Skeletal muscle satellite cell (primary cell): Measurements from ENCODE around the gene RPIA.
A peak's percentile ranks its signal among the peaks of the same experiment; 100 is the strongest.

Source experiments
- H3K27me3 ChIP-seq: 2 replicates; pipeline ENCODE4 v1.7.0; 2013; ENCODE audit warnings: low read length; ENCODE audit not compliant: control insufficient read depth, insufficient read depth
- H3K36me3 ChIP-seq: 2 replicates; pipeline ENCODE4 v1.7.0; 2013; ENCODE audit warnings: mild to moderate bottlenecking, control low read depth, low read length; ENCODE audit not compliant: insufficient read depth
- H3K4me1 ChIP-seq: 2 replicates; pipeline ENCODE4 v1.7.0; 2013; ENCODE audit warnings: low read length; ENCODE audit not compliant: control insufficient read depth, insufficient read depth
- H3K4me2 ChIP-seq: 2 replicates; pipeline ENCODE4 v1.7.0; 2013; ENCODE audit warnings: mild to moderate bottlenecking, low read length
- H3K4me3 ChIP-seq: 2 replicates; pipeline ENCODE4 v1.7.0; 2013; ENCODE audit warnings: low read length
- H3K9ac ChIP-seq: 2 replicates; pipeline ENCODE4 v1.7.0; 2013; ENCODE audit warnings: mild to moderate bottlenecking, low read depth, low read length, moderate library complexity
- H3K9me3 ChIP-seq: replicated peaks from 2 replicates; pipeline ENCODE4 v1.7.0; 2013; ENCODE audit warnings: mild to moderate bottlenecking, control low read depth, low read length

The RPIA gene

DNA sequence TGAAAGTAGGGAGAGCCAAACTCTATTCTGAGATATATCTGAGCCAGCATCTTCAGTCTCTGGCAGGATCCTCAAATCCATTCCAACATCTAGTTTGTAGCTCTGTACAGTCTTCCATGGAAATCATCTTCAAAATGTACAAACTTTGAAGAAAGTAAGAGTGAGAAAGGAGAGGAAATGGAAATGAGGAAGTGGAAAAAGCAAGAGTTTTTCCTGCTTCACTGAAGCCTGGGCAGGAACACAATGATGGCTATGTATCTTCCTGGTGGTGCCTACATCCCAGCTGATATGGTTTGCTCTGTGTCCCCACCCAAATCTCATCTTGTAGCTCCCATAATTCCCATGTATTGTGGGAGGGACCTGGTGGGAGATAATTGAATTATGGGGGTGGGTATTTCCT is 4.1 kb upstream of the RPIA start:
- Histone ChIP-seq H3K36me3 (no peaks in the 10 kb centered on the region), H3K9me3 (peaks cover 4% of the 10 kb centered on the region), H3K4me3 (no peak overlapping the region), H3K4me2 (no peak overlapping the region), H3K4me1 (peaks cover 4% of the 10 kb centered on the region), H3K27me3 (no peaks in the 10 kb centered on the region), H3K9ac (no peak overlapping the region)

DNA sequence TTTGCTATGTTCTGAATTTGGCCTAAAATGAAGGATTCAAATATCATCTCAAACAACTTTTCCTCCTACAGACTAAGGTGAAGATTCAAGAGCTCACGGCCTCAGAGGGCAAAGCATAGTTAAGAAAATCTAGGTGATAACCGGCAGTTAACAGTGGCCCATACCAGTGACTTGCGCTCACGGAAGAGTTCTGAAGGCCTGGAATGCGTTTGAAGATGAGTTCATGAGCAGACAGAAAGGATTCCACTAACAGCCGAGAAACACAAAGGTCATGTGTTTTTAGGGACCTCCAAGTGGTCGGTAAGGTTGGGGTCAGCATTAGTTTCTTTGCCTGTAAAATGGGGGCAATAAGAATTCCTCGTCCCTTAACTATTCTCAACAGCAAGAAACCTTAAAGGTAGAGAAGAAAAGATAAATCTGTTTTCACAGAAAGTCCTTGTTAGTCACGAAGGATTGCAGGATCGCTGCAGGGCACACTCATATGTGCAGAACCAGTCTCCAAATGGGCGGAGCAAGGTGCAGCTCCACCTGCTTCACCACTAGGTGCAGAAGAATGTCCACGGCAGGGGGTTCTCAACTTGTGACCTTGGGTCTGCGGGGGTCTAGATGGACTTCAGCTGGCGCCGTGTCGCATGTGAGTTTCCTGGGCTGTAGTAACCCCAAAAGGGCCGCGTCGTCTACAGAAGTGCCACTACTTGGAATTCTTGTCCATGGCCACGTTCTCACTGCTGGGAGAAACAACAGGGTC is 708 bp upstream of the RPIA start:
- Histone ChIP-seq H3K9ac (peak overlapping the region; percentile 89), H3K4me3 (peak overlapping the region; percentile 98), H3K4me2 (peak overlapping the region; percentile 99), H3K4me1 (peaks cover 10% of the 10 kb centered on the region), H3K9me3 (no peaks in the 10 kb centered on the region), H3K36me3 (no peaks in the 10 kb centered on the region), H3K27me3 (no peaks in the 10 kb centered on the region)

GRCh38 chr2:88692187-88692586 is 714 bp downstream of the RPIA start:
- Histone ChIP-seq H3K27me3 (no peaks in the 10 kb centered on the region), H3K4me2 (peak overlapping the region; percentile 85), H3K4me3 (peak overlapping the region; percentile 98), H3K4me1 (peaks cover 10% of the 10 kb centered on the region), H3K9ac (peak overlapping the region; percentile 85), H3K36me3 (no peaks in the 10 kb centered on the region), H3K9me3 (no peaks in the 10 kb centered on the region)

DNA sequence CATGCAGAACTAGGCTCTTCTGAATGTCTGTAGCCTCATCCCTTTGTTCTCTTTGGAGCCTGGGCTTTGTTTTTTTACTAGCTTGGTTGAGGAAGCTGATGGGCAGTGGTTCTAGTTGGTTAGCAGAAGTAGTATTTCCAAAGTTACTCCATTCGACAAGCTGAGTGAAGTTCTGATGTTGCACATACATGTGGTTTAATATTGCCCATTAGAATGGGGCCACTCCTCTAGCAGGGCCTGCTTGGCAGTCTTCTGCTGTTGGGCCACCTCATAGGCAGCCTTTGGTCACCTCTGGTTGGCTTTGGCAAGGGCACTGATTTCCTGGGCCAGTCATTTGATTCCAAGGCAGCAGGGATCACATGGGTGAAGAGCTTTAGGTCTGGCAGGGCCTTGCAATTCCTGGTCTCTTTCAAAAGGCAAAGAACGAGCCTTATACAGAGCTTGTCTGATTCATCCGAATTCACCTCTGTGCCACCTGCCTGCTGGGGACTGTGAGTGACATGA is 2.5 kb downstream of the RPIA start:
- Histone ChIP-seq H3K4me3 (no peak overlapping the region), H3K9ac (no peak overlapping the region), H3K36me3 (no peaks in the 10 kb centered on the region), H3K4me1 (peaks cover 10% of the 10 kb centered on the region), H3K9me3 (no peaks in the 10 kb centered on the region), H3K27me3 (no peaks in the 10 kb centered on the region), H3K4me2 (no peak overlapping the region)

GRCh38 chr2:88696611-88697010 is 5.1 kb downstream of the RPIA start:
- Histone ChIP-seq H3K27me3 (no peaks in the 10 kb centered on the region), H3K36me3 (peaks cover 2% of the 10 kb centered on the region), H3K9ac (no peak overlapping the region), H3K4me3 (no peak overlapping the region), H3K4me1 (peaks cover 7% of the 10 kb centered on the region), H3K4me2 (no peak overlapping the region), H3K9me3 (no peaks in the 10 kb centered on the region)

DNA sequence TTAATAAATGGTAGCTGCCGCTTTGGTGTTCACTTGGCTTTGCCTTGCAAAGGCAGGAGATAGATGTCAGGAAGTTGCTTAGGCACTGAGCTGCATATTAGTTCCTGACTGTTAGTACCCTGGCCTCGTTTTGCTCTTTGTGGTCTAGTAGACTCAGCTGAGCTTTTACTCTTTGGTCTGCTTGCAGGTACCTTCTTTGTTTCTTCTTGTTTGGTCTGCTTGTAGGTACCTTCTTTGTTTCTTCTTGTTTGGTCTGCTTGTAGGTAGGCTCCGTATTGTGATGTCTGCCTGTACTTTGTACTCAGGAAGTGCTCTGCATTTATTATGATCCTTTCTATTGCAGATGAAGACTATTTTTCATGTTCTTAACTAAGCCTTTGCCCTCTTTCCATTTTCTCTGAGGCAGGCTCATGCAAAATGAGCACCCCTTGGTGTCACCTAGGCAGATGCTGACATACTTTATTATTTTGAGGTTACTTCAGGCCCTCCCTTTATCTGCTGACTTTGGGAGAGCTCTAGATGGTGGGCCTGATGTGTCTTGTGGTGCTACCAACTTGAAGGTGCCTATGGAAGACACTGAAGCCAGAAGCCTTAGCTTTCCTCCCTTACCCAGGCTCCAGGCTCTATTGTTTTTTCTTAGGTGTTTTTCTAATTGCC is 6.0 kb downstream of the RPIA start:
- peaks cover 5% of the 10 kb centered on the region for H3K4me1 ChIP-seq
- H3K9ac ChIP-seq: no peak overlapping the region
- H3K36me3 ChIP-seq: peaks cover 2% of the 10 kb centered on the region
- H3K9me3 ChIP-seq: no peaks in the 10 kb centered on the region
- no peak overlapping the region for H3K4me3 ChIP-seq
- no peaks in the 10 kb centered on the region for H3K27me3 ChIP-seq
- H3K4me2 ChIP-seq: no peak overlapping the region

GRCh38 chr2:88698027-88698413 is 6.5 kb downstream of the RPIA start:
- Histone ChIP-seq H3K9me3 (no peaks in the 10 kb centered on the region), H3K27me3 (no peaks in the 10 kb centered on the region), H3K4me1 (no peaks in the 10 kb centered on the region), H3K36me3 (peaks cover 2% of the 10 kb centered on the region), H3K4me2 (no peak overlapping the region), H3K4me3 (no peak overlapping the region), H3K9ac (no peak overlapping the region)

DNA sequence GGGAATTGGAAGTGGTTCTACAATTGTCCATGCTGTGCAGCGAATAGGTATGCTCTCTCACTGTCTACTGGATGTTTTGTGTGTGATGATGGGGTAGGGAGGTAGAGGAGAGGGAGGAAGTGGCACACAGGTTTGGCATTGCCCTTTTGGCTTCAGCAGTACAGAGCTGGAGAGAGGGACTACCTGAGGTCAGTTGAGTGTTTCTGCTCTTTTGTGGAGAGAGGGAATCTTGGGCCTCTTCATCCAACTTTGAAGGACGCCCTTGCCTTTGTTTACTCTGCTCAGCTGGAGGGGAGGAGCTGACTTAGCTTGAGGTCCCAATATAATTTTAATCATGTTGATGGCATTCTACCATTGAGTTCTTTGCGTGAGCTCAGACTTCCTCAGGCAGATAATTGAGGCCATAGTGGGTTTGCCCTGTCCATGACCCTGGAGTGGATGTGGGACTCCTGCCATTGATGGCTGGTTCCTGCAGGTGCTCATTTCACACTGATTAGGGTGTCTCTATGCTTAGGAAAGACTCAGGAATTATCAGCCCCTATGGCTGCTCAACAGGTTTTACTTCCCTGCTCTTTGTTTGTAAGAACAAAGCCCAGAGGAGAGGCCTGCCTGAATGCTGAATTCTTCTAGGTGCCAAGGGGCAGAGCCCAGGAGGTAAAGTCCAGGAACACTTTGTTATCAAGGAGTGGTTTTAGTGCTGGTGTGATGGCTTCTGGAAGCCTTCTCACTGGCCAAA is 7.2 kb downstream of the RPIA start:
- Histone ChIP-seq H3K4me2 (no peak overlapping the region), H3K4me3 (no peak overlapping the region), H3K9me3 (no peaks in the 10 kb centered on the region), H3K4me1 (no peaks in the 10 kb centered on the region), H3K36me3 (peaks cover 2% of the 10 kb centered on the region), H3K9ac (no peak overlapping the region), H3K27me3 (no peaks in the 10 kb centered on the region)

GRCh38 chr2:88707003-88707402 is 15.5 kb downstream of the RPIA start:
- no peaks in the 10 kb centered on the region for H3K36me3 ChIP-seq
- peaks cover 9% of the 10 kb centered on the region for H3K4me1 ChIP-seq
- no peaks in the 10 kb centered on the region for H3K27me3 ChIP-seq
- no peak overlapping the region for H3K4me3 ChIP-seq
- no peak overlapping the region for H3K4me2 ChIP-seq
- H3K9me3 ChIP-seq: no peaks in the 10 kb centered on the region
- H3K9ac ChIP-seq: no peak overlapping the region

DNA sequence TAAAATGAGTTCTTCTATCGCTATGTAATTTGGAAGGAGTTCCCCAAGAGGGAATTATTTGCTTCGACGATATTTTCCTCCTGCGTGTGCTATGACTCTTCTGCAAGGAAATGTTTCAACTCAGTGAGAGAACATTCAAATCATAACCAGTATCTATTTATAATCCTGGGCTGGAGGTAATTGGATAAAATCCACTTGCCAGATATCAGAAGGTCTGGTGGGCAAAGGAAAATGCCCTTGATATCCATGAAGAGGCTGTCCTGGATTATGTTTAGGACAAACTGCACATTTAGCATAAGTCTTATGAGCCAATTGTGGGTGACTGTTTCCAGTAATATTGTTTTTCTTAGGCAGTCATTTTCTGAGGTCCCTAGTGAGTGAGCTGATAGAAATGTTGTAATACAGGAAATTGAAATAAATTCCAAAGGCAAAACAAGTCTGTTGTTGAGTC is 17.7 kb downstream of the RPIA start:
- Histone ChIP-seq H3K4me3 (no peak overlapping the region), H3K9ac (no peak overlapping the region), H3K9me3 (no peaks in the 10 kb centered on the region), H3K27me3 (no peaks in the 10 kb centered on the region), H3K4me2 (peak overlapping the region; percentile 41), H3K4me1 (peaks cover 9% of the 10 kb centered on the region), H3K36me3 (no peaks in the 10 kb centered on the region)

DNA sequence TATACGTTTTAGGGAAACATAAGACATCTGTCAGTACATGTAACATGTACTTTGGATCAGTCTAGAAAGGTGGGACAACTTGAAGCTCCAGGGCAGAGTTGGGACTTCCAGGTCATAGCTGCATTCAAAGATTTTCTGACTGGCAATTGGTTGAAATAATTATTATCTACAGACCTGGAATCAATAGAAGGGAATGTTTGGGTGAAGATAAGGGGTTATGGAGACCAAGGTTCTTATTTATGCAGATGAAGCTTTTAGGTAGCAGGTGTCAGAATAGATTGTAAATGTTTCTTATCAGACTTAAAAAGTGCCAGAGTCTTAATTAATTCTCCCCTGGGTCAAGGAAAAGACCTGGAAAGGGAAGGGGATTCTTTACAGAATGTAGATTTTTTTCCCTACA is 19.8 kb downstream of the RPIA start:
- Histone ChIP-seq H3K4me2 (no peak overlapping the region), H3K27me3 (no peaks in the 10 kb centered on the region), H3K4me1 (peaks cover 9% of the 10 kb centered on the region), H3K9ac (no peak overlapping the region), H3K4me3 (no peak overlapping the region), H3K9me3 (no peaks in the 10 kb centered on the region), H3K36me3 (no peaks in the 10 kb centered on the region)
